Bronchial epithelial cell (primary cell): ENCODE data around the gene NFYC. TPM values are rescaled to one million over a fixed set of nuclear protein-coding genes. Genes with fewer than 3 reads are reported as not detected.

Source experiments
- DNase-seq: peaks from one replicate; pipeline ENCODE4 v3.0.0-alpha.2; 2010; ENCODE audit warnings: low read depth
- FAIRE-seq: peaks from 2 replicates; lab custom pipeline; 2011; peaks lifted over from hg19 to GRCh38; lab: Jason Lieb, UNC
- H3K27me3 ChIP-seq: 2 replicates; pipeline ENCODE4 v1.5.1; 2011; ENCODE audit warnings: low read length; ENCODE audit not compliant: control insufficient read depth, insufficient read depth
- H3K36me3 ChIP-seq: 2 replicates; pipeline ENCODE4 v1.5.1; 2011; ENCODE audit warnings: low read length; ENCODE audit not compliant: control insufficient read depth, insufficient read depth
- H3K4me3 ChIP-seq: 2 replicates; pipeline ENCODE4 v1.5.1; 2011; ENCODE audit warnings: mild to moderate bottlenecking, low read depth, low read length, control low read depth
- total RNA-seq: library from RNA; depleted of rRNA; stranded (reverse); fragments of >200 nt; gene quantifications from 2 replicates; pipeline ENCODE4 v1.2.1, GENCODE V29; 2014
- TF ChIP-seq, protein P1 (sequence below): IDR thresholded peaks from 2 replicates; pipeline ENCODE4 v1.5.1; 2011; ENCODE audit warnings: mild to moderate bottlenecking, moderate library complexity, low read length, control low read depth, inconsistent platforms; ENCODE audit not compliant: insufficient read depth, severe bottlenecking

Gene NFYC
- total RNA-seq, result 22.5 and 22.9 TPM in 2 replicates

DNA sequence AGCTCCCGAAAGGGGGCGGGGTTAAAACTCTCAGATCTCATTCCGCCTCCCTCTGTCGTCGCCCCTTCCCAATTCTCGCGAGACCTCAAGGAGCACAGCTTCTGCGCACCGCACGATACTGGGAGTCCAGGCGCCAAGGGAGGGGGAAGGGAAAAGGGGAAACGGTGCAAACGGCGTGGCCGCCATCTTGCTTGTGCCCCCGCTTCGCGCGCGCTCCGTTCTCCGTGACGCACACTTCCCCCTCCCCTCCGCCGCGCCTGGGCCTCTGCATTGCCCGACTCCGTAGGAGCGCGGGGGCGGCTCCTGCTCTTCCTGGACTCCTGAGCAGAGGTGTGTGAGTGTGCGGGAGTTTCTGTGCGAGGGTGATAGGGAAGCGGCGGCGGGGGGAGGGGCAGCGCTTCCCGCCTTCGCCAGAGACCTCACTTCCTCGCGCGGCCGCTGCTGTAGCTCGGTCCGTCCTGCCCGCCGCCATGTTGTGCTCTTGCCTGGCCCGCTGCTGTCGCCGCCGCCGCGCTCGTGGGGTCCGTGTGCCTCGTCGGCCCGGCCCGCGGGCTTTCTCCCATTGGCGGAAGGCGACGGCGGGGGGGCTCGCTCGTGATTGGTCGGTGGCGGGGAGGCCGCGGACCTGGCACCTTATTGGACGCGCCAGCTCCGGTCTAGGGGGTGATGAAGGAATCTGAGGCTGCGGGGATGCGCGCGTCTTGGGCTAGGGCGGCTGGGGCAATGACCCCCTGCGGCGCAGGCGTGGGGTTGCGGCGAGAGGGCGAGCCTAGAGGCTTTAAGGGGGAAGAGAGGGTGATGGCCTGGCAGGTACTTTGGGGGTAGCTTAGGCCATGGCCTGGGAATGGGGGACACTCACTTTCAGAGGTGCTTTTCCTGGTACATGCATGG, at the start of gene NFYC:
Gene NFYC, plus strand, starts transcription at position 167 of the 891 bp plus-strand sequence. CDS start 47,140 bp downstream, outside the sequence.
- no peaks in the 10 kb centered on the region for H3K27me3 ChIP-seq
- no peak for FAIRE-seq
- peak within 1 kb of the TSS; percentile 94 for H3K4me3 ChIP-seq
- DNase-seq, result peak; percentile 94
- H3K36me3 ChIP-seq, result peaks cover 1% of the 10 kb centered on the region
- TF ChIP-seq, protein P1, sequence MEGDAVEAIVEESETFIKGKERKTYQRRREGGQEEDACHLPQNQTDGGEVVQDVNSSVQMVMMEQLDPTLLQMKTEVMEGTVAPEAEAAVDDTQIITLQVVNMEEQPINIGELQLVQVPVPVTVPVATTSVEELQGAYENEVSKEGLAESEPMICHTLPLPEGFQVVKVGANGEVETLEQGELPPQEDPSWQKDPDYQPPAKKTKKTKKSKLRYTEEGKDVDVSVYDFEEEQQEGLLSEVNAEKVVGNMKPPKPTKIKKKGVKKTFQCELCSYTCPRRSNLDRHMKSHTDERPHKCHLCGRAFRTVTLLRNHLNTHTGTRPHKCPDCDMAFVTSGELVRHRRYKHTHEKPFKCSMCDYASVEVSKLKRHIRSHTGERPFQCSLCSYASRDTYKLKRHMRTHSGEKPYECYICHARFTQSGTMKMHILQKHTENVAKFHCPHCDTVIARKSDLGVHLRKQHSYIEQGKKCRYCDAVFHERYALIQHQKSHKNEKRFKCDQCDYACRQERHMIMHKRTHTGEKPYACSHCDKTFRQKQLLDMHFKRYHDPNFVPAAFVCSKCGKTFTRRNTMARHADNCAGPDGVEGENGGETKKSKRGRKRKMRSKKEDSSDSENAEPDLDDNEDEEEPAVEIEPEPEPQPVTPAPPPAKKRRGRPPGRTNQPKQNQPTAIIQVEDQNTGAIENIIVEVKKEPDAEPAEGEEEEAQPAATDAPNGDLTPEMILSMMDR, result no peak

GRCh38 chr1:40645118-40645680, 46.3 kb upstream of the NFYC start:
- DNase-seq (no peak), FAIRE-seq (no peak)
- no peaks in the 10 kb centered on the region for H3K27me3 ChIP-seq
- H3K4me3 ChIP-seq, result no peak overlapping the region
- TF ChIP-seq, protein P1, result no peak
- H3K36me3 ChIP-seq, result no peaks in the 10 kb centered on the region

DNA sequence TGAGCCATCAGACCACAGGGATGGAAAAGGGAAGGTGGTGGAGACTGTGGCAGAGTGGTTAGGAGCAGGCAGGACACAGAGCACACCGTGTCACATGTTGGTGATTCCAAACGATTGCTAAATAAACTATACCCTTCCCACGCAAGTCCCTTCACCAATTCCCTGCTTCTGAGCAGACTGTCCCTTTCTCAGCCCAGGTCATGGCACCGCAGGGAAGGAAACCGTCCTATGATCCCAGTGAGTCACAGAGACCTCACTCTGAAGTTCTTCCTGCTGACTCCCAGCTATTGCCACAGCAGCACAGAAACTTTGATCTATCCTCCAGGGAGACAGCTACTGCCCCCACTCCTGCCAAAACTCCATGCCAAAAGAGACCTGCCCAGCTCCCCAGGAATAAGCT, 45.2 kb upstream of the NFYC start:
- Histone ChIP-seq H3K4me3 (no peak overlapping the region), H3K36me3 (no peaks in the 10 kb centered on the region), H3K27me3 (no peaks in the 10 kb centered on the region)
- peak; percentile 55 for DNase-seq
- TF ChIP-seq, protein P1, result no peak
- FAIRE-seq, result no peak

DNA sequence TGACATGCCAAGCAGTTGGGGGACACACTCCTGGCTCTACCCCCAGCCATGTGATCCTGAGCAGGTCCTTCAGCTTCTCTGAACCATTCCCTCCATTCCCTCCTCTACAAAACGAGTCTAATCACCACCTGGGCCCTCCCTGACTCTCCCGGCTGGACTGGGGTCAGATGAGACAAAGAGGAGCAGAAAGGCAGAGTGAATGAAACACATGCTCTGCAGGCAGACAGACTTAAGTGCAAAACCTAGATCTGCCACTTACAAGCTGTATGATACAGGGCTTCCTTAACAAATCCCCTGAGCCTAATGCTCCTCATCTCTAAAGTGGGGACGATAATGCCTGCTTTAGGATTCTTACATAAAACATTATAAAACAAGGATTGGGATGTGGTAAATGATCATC, 43.3 kb upstream of the NFYC start:
- H3K36me3 ChIP-seq, result no peaks in the 10 kb centered on the region
- H3K4me3 ChIP-seq, result no peak overlapping the region
- TF ChIP-seq, protein P1, result no peak
- DNase-seq, result no peak
- no peak for FAIRE-seq
- H3K27me3 ChIP-seq, result no peaks in the 10 kb centered on the region

- DNase-seq, result peak; percentile 32
- Histone ChIP-seq H3K27me3 (no peaks in the 10 kb centered on the region), H3K4me3 (no peak overlapping the region), H3K36me3 (no peaks in the 10 kb centered on the region)
- FAIRE-seq, result no peak
- TF ChIP-seq, protein P1, result no peak
Observed at GRCh38 chr1:40648928-40649591, 42.4 kb upstream of the NFYC start.
